WTC11 (cell line): Measurements from ENCODE around the gene SIPA1L2.

Experiments
- NFYB ChIP-seq: sonication (generic); formaldehyde crosslinking; conservative IDR thresholded peaks from 2 replicates; pipeline ENCODE4 v1.8.0; 2022; ENCODE audit warnings: low read depth, missing genetic modification reagents
- SMAD4 ChIP-seq: sonication (generic); formaldehyde crosslinking; IDR thresholded peaks from 2 replicates; pipeline ENCODE4 v1.8.0; 2022; ENCODE audit warnings: mild to moderate bottlenecking, missing genetic modification reagents
- TEAD4 ChIP-seq: sonication (generic); formaldehyde crosslinking; IDR thresholded peaks from 2 replicates; pipeline ENCODE4 v1.8.0; 2022; ENCODE audit warnings: mild to moderate bottlenecking, missing genetic modification reagents
- ZNF232 ChIP-seq: sonication (generic); formaldehyde crosslinking; IDR thresholded peaks from 2 replicates; pipeline ENCODE4 v1.8.0; 2022; ENCODE audit warnings: mild to moderate bottlenecking, missing genetic modification reagents
- TF ChIP-seq, protein P1 (sequence below): fragments of 200-600 bp; IDR thresholded peaks from 2 replicates; pipeline ENCODE4 v1.8.0; 2022; ENCODE audit warnings: antibody characterized with exemption
- TF ChIP-seq, protein P2 (sequence below): sonication (generic); formaldehyde crosslinking; IDR thresholded peaks from 2 replicates; pipeline ENCODE4 v1.8.1; 2023; ENCODE audit warnings: mild to moderate bottlenecking, missing genetic modification reagents, borderline replicate concordance
- TF ChIP-seq, protein P3 (sequence below): sonication (generic); formaldehyde crosslinking; IDR thresholded peaks from 2 replicates; pipeline ENCODE4 v1.8.0; 2022; ENCODE audit warnings: mild to moderate bottlenecking, missing genetic modification reagents

DNA sequence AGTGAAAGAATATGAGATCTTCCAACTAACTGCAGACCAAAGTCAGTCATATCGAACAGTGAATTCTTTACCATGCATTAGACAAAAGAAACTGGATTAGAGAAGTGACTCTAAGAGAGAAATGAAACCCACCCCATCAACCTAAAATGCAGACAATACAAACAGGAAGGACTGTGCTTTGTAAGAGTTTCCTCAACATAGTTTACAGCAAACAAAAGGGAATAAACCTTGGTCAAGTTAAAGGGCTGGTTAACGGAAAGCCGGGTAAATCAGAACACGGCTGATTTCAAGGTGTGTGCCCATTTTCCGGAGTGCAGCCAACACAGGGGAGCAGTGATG is 39.2 kb downstream of the SIPA1L2 start:
- TF ChIP-seq, protein P1, sequence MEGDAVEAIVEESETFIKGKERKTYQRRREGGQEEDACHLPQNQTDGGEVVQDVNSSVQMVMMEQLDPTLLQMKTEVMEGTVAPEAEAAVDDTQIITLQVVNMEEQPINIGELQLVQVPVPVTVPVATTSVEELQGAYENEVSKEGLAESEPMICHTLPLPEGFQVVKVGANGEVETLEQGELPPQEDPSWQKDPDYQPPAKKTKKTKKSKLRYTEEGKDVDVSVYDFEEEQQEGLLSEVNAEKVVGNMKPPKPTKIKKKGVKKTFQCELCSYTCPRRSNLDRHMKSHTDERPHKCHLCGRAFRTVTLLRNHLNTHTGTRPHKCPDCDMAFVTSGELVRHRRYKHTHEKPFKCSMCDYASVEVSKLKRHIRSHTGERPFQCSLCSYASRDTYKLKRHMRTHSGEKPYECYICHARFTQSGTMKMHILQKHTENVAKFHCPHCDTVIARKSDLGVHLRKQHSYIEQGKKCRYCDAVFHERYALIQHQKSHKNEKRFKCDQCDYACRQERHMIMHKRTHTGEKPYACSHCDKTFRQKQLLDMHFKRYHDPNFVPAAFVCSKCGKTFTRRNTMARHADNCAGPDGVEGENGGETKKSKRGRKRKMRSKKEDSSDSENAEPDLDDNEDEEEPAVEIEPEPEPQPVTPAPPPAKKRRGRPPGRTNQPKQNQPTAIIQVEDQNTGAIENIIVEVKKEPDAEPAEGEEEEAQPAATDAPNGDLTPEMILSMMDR, result no peak
- TF ChIP-seq SMAD4 (CRISPR knock-in tag) (no peak), ZNF232 (CRISPR knock-in tag) (no peak), NFYB (CRISPR knock-in tag) (no peak), TEAD4 (CRISPR knock-in tag) (no peak)
- TF ChIP-seq, protein P2, sequence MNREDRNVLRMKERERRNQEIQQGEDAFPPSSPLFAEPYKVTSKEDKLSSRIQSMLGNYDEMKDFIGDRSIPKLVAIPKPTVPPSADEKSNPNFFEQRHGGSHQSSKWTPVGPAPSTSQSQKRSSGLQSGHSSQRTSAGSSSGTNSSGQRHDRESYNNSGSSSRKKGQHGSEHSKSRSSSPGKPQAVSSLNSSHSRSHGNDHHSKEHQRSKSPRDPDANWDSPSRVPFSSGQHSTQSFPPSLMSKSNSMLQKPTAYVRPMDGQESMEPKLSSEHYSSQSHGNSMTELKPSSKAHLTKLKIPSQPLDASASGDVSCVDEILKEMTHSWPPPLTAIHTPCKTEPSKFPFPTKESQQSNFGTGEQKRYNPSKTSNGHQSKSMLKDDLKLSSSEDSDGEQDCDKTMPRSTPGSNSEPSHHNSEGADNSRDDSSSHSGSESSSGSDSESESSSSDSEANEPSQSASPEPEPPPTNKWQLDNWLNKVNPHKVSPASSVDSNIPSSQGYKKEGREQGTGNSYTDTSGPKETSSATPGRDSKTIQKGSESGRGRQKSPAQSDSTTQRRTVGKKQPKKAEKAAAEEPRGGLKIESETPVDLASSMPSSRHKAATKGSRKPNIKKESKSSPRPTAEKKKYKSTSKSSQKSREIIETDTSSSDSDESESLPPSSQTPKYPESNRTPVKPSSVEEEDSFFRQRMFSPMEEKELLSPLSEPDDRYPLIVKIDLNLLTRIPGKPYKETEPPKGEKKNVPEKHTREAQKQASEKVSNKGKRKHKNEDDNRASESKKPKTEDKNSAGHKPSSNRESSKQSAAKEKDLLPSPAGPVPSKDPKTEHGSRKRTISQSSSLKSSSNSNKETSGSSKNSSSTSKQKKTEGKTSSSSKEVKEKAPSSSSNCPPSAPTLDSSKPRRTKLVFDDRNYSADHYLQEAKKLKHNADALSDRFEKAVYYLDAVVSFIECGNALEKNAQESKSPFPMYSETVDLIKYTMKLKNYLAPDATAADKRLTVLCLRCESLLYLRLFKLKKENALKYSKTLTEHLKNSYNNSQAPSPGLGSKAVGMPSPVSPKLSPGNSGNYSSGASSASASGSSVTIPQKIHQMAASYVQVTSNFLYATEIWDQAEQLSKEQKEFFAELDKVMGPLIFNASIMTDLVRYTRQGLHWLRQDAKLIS (CRISPR knock-in tag), result no peak
- TF ChIP-seq, protein P3, sequence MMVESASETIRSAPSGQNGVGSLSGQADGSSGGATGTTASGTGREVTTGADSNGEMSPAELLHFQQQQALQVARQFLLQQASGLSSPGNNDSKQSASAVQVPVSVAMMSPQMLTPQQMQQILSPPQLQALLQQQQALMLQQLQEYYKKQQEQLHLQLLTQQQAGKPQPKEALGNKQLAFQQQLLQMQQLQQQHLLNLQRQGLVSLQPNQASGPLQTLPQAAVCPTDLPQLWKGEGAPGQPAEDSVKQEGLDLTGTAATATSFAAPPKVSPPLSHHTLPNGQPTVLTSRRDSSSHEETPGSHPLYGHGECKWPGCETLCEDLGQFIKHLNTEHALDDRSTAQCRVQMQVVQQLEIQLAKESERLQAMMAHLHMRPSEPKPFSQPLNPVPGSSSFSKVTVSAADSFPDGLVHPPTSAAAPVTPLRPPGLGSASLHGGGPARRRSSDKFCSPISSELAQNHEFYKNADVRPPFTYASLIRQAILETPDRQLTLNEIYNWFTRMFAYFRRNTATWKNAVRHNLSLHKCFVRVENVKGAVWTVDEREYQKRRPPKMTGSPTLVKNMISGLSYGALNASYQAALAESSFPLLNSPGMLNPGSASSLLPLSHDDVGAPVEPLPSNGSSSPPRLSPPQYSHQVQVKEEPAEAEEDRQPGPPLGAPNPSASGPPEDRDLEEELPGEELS (CRISPR knock-in tag), result no peak
